Neural progenitor cell (in vitro differentiated cells): ENCODE data around the gene POMT2. TPM values are rescaled to one million over a fixed set of nuclear protein-coding genes. Genes with fewer than 3 reads are reported as not detected.

Source experiments
- DNase-seq: peaks from one replicate; pipeline ENCODE4 v3.0.0-alpha.2; 2016; ENCODE audit warnings: low spot score
- H2AFZ ChIP-seq: fragments of 200-600 bp; sonication (generic); replicated peaks from 2 replicates; pipeline ENCODE4 v1.6.1; 2016; ENCODE audit warnings: antibody characterized with exemption
- H3F3A ChIP-seq: fragments of 200-600 bp; sonication (generic); 2 replicates; pipeline ENCODE4 v1.6.1; 2016; ENCODE audit warnings: antibody characterized with exemption, low read depth
- H3K27ac ChIP-seq: fragments of 200-600 bp; sonication (generic); 2 replicates; pipeline ENCODE4 v1.5.1; 2016; ENCODE audit warnings: mild to moderate bottlenecking
- H3K27me3 ChIP-seq: fragments of 200-600 bp; sonication (generic); 2 replicates; pipeline ENCODE4 v1.6.1; 2016; ENCODE audit warnings: mild to moderate bottlenecking, moderate library complexity
- H3K36me3 ChIP-seq: fragments of 200-600 bp; sonication (generic); 2 replicates; pipeline ENCODE4 v1.5.1; 2016
- H3K4me1 ChIP-seq: fragments of 200-600 bp; sonication (generic); 2 replicates; pipeline ENCODE4 v1.6.1; 2016; ENCODE audit warnings: mixed run types
- H3K4me2 ChIP-seq: fragments of 200-600 bp; sonication (generic); 2 replicates; pipeline ENCODE4 v1.6.1; 2016
- H3K4me3 ChIP-seq: fragments of 200-600 bp; sonication (generic); 2 replicates; pipeline ENCODE4 v1.5.1; 2016
- H3K79me2 ChIP-seq: fragments of 200-600 bp; sonication (generic); 2 replicates; pipeline ENCODE4 v1.6.1; 2016; ENCODE audit warnings: low read depth
- H3K9ac ChIP-seq: fragments of 200-600 bp; sonication (generic); 2 replicates; pipeline ENCODE4 v1.6.1; 2016
- H3K9me3 ChIP-seq: fragments of 200-600 bp; sonication (generic); 2 replicates; pipeline ENCODE4 v1.5.1; 2016; ENCODE audit warnings: low read depth
- H4K20me1 ChIP-seq: fragments of 200-600 bp; sonication (generic); 2 replicates; pipeline ENCODE4 v1.6.1; 2016; ENCODE audit warnings: low read depth
- H3K27ac Mint-ChIP-seq: 3 replicates; pipeline ENCODE4 v1.8.0; 2021; ENCODE audit warnings: mixed read lengths
- H3K27me3 Mint-ChIP-seq: 2 replicates; pipeline ENCODE4 v1.8.0; 2022; ENCODE audit warnings: low read depth, mild to moderate bottlenecking, inconsistent platforms, moderate library complexity, mixed read lengths; ENCODE audit not compliant: insufficient read depth
- H3K36me3 Mint-ChIP-seq: 3 replicates; pipeline ENCODE4 v1.8.0; 2021; ENCODE audit warnings: mixed read lengths
- H3K4me1 Mint-ChIP-seq: 3 replicates; pipeline ENCODE4 v1.8.0; 2021; ENCODE audit warnings: mixed read lengths
- H3K4me3 Mint-ChIP-seq: 3 replicates; pipeline ENCODE4 v1.8.0; 2021; ENCODE audit warnings: mild to moderate bottlenecking, moderate library complexity, mixed read lengths
- H3K9me3 Mint-ChIP-seq: 3 replicates; pipeline ENCODE4 v1.8.0; 2020; ENCODE audit warnings: mixed read lengths
- CTCF ChIP-seq: fragments of 200-600 bp; sonication (generic); IDR thresholded peaks from 2 replicates; pipeline ENCODE4 v1.5.1; 2017; ENCODE audit warnings: antibody characterized with exemption, mild to moderate bottlenecking
- EZH2 ChIP-seq: fragments of 200-600 bp; sonication (generic); IDR thresholded peaks from 2 replicates; pipeline ENCODE4 v1.6.1; 2017; ENCODE audit warnings: antibody characterized with exemption, mild to moderate bottlenecking, moderate library complexity
- EZH2phosphoT487 ChIP-seq: fragments of 200-600 bp; sonication (generic); IDR thresholded peaks from 2 replicates; pipeline ENCODE4 v1.6.1; 2017; ENCODE audit warnings: antibody characterized with exemption
- total RNA-seq: library from RNA; depleted of rRNA; stranded (reverse); fragments of >200 nt; gene quantifications from 2 replicates; pipeline ENCODE4 v1.2.3, GENCODE V29; 2015; ENCODE audit warnings: low replicate concordance

The POMT2 gene
- total RNA-seq, 1 donor from 2014 or later, result 6.2 TPM

GRCh38 chr14:77272261-77272660 lies 48.4 kb downstream of the POMT2 start:
- no peak for DNase-seq
- no peaks in the 10 kb centered on the region for H3K36me3 ChIP-seq
- Mint-ChIP-seq H3K4me3 (no peak overlapping the region), H3K4me1 (peaks cover 24% of the 10 kb centered on the region), H3K27me3 (peaks cover 44% of the 10 kb centered on the region), H3K36me3 (peaks cover 8% of the 10 kb centered on the region), H3K9me3 (peaks cover 12% of the 10 kb centered on the region), H3K27ac (no peak overlapping the region)
- peaks cover 17% of the 10 kb centered on the region for H3F3A ChIP-seq
- no peak overlapping the region for H3K4me2 ChIP-seq
- peaks cover 67% of the 10 kb centered on the region for H3K27me3 ChIP-seq
- no peak overlapping the region for H2AFZ ChIP-seq
- H3K27ac ChIP-seq, result no peak overlapping the region
- peaks cover 15% of the 10 kb centered on the region for H3K4me1 ChIP-seq
- H3K9me3 ChIP-seq, result no peaks in the 10 kb centered on the region
- peaks cover 16% of the 10 kb centered on the region for H4K20me1 ChIP-seq
- no peaks in the 10 kb centered on the region for H3K79me2 ChIP-seq
- no peak overlapping the region for H3K4me3 ChIP-seq
- H3K9ac ChIP-seq, result no peak overlapping the region
- TF ChIP-seq EZH2phosphoT487 (no peak), EZH2 (no peak), CTCF (no peak)

- Histone ChIP-seq H3K4me3 (peak within 1 kb of the TSS; percentile 45), H3K9ac (no peak within 1 kb of the TSS), H3K27me3 (peaks cover 70% of the 10 kb centered on the region), H3F3A (peaks cover 16% of the 10 kb centered on the region), H3K9me3 (no peaks in the 10 kb centered on the region), H4K20me1 (peaks cover 13% of the 10 kb centered on the region), H3K27ac (no peak within 1 kb of the TSS), H2AFZ (peak within 1 kb of the TSS; percentile 77), H3K36me3 (no peaks in the 10 kb centered on the region), H3K4me1 (peaks cover 15% of the 10 kb centered on the region), H3K79me2 (no peaks in the 10 kb centered on the region), H3K4me2 (peak within 1 kb of the TSS; percentile 82)
- no peak within 1 kb of the TSS for H3K27ac Mint-ChIP-seq
- H3K27me3 Mint-ChIP-seq, result peaks cover 46% of the 10 kb centered on the region
- peaks cover 22% of the 10 kb centered on the region for H3K4me1 Mint-ChIP-seq
- DNase-seq, result peak; percentile 56
- peaks cover 8% of the 10 kb centered on the region for H3K36me3 Mint-ChIP-seq
- peak within 1 kb of the TSS; percentile 63 for H3K4me3 Mint-ChIP-seq
- TF ChIP-seq EZH2phosphoT487 (no peak), EZH2 (peak; percentile 72)
- peaks cover 12% of the 10 kb centered on the region for H3K9me3 Mint-ChIP-seq
These were observed 49.5 kb downstream of the POMT2 start, which contains the start of gene NGB for GRCh38 chr14:77271113-77271710. TSS of gene NGB (minus strand) at chr14:77271206. CDS start at chr14:77270937, 269 bp downstream.

- Histone ChIP-seq H3K9ac (no peak overlapping the region), H3K4me1 (peaks cover 15% of the 10 kb centered on the region), H4K20me1 (peaks cover 7% of the 10 kb centered on the region), H2AFZ (peak overlapping the region; percentile 77), H3F3A (peaks cover 10% of the 10 kb centered on the region), H3K4me3 (peak overlapping the region; percentile 45), H3K4me2 (peak overlapping the region; percentile 82), H3K36me3 (no peaks in the 10 kb centered on the region), H3K79me2 (no peaks in the 10 kb centered on the region), H3K27me3 (peaks cover 70% of the 10 kb centered on the region), H3K27ac (no peak overlapping the region), H3K9me3 (no peaks in the 10 kb centered on the region)
- H3K27me3 Mint-ChIP-seq, result peaks cover 46% of the 10 kb centered on the region
- H3K4me1 Mint-ChIP-seq, result peaks cover 15% of the 10 kb centered on the region
- H3K27ac Mint-ChIP-seq, result no peak overlapping the region
- H3K4me3 Mint-ChIP-seq, result no peak overlapping the region
- peak; percentile 39 for DNase-seq
- TF ChIP-seq EZH2phosphoT487, result peak; percentile 96
- TF ChIP-seq EZH2, result peak; percentile 98
- TF ChIP-seq CTCF, result no peak
- H3K36me3 Mint-ChIP-seq, result peaks cover 4% of the 10 kb centered on the region
- H3K9me3 Mint-ChIP-seq, result peaks cover 12% of the 10 kb centered on the region
These were observed 50.1 kb downstream of the POMT2 start for GRCh38 chr14:77270361-77271112.
